GM23338 (cell line): ENCODE measurements around the gene RSRC1. TPM values are rescaled to one million over a fixed set of nuclear protein-coding genes. Genes with fewer than 3 reads are reported as not detected.
A peak's percentile ranks its signal among the peaks of the same experiment; 100 is the strongest.

ENCODE experiments used
- ATAC-seq: fragments of 200-7000 bp; cut with Tn5 transposase; 3 replicates; pipeline ENCODE4 v1.9.1; 2020
- DNase-seq: peaks from one replicate; pipeline ENCODE4 v3.0.0-alpha.2; 2015; ENCODE audit warnings: low spot score
- H2AFZ ChIP-seq: fragments of 200-600 bp; sonication (generic); 2 replicates; pipeline ENCODE4 v1.8.0; 2016; ENCODE audit warnings: antibody characterized with exemption, mild to moderate bottlenecking, moderate library complexity
- H3F3A ChIP-seq: fragments of 200-600 bp; sonication (generic); replicated peaks from 2 replicates; pipeline ENCODE4 v1.8.0; 2017; ENCODE audit warnings: antibody characterized with exemption, mixed run types, low read depth
- H3K27ac ChIP-seq: fragments of 200-600 bp; sonication (generic); 2 replicates; pipeline ENCODE4 v1.6.1; 2016; ENCODE audit warnings: low read depth
- H3K27me3 ChIP-seq: fragments of 200-600 bp; sonication (generic); 2 replicates; pipeline ENCODE4 v1.8.0; 2016; ENCODE audit warnings: mild to moderate bottlenecking, mixed run types, moderate library complexity; ENCODE audit not compliant: insufficient read depth
- H3K36me3 ChIP-seq: fragments of 200-600 bp; sonication (generic); 2 replicates; pipeline ENCODE4 v1.8.0; 2016; ENCODE audit warnings: mild to moderate bottlenecking; ENCODE audit not compliant: insufficient read depth
- H3K4me1 ChIP-seq: fragments of 200-600 bp; sonication (generic); 2 replicates; pipeline ENCODE4 v1.8.0; 2016; ENCODE audit warnings: mild to moderate bottlenecking, moderate library complexity; ENCODE audit not compliant: insufficient read depth
- H3K4me2 ChIP-seq: fragments of 200-600 bp; sonication (generic); 2 replicates; pipeline ENCODE4 v1.7.1; 2017; ENCODE audit warnings: mixed run types
- H3K4me3 ChIP-seq: fragments of 200-600 bp; sonication (generic); 2 replicates; pipeline ENCODE4 v1.6.1; 2016; ENCODE audit warnings: mixed run types
- H3K79me2 ChIP-seq: fragments of 200-600 bp; sonication (generic); replicated peaks from 2 replicates; pipeline ENCODE4 v1.8.0; 2017; ENCODE audit warnings: mild to moderate bottlenecking; ENCODE audit not compliant: insufficient read depth
- H3K9me2 ChIP-seq: fragments of 200-600 bp; sonication (generic); 2 replicates; pipeline ENCODE4 v1.8.0; 2017; ENCODE audit not compliant: insufficient read depth
- H4K20me1 ChIP-seq: fragments of 200-600 bp; sonication (generic); replicated peaks from 2 replicates; pipeline ENCODE4 v1.8.0; 2017; ENCODE audit warnings: mild to moderate bottlenecking; ENCODE audit not compliant: insufficient read depth
- H3K27ac Mint-ChIP-seq: 2 replicates; pipeline ENCODE4 v1.8.0; 2020; ENCODE audit warnings: inconsistent platforms, mild to moderate bottlenecking, moderate library complexity, mixed read lengths
- H3K27me3 Mint-ChIP-seq: 3 replicates; pipeline ENCODE4 v1.8.0; 2022; ENCODE audit warnings: low read depth, mild to moderate bottlenecking, moderate library complexity, mixed read lengths, inconsistent platforms; ENCODE audit not compliant: insufficient read depth, poor library complexity
- H3K36me3 Mint-ChIP-seq: 3 replicates; pipeline ENCODE4 v1.8.0; 2021; ENCODE audit warnings: low read depth, mild to moderate bottlenecking, inconsistent platforms, moderate library complexity, mixed read lengths
- H3K4me1 Mint-ChIP-seq: 3 replicates; pipeline ENCODE4 v1.8.0; 2020; ENCODE audit warnings: mild to moderate bottlenecking, inconsistent platforms, mixed read lengths
- H3K4me3 Mint-ChIP-seq: 3 replicates; pipeline ENCODE4 v1.8.0; 2021; ENCODE audit warnings: moderate library complexity, mild to moderate bottlenecking, inconsistent platforms, mixed read lengths
- H3K9me3 Mint-ChIP-seq: 3 replicates; pipeline ENCODE4 v1.8.0; 2020; ENCODE audit warnings: moderate library complexity, mild to moderate bottlenecking, inconsistent platforms, mixed read lengths
- CREB1 ChIP-seq: fragments of 250-450 bp; sonication (Bioruptor Pico); IDR thresholded peaks from 2 replicates; pipeline ENCODE4 v1.5.0; 2020; ENCODE audit warnings: low read depth, mild to moderate bottlenecking, moderate library complexity
- EZH2 ChIP-seq: fragments of 200-600 bp; sonication (generic); IDR thresholded peaks from one replicate; pipeline ENCODE4 v1.8.0; 2017; ENCODE audit warnings: antibody characterized with exemption, mild to moderate bottlenecking, low read depth; ENCODE audit not compliant: unreplicated experiment
- EZH2phosphoT487 ChIP-seq: fragments of 200-600 bp; sonication (generic); IDR thresholded peaks from one replicate; pipeline ENCODE4 v1.8.1; 2018; ENCODE audit warnings: antibody characterized with exemption; ENCODE audit not compliant: unreplicated experiment
- NANOG ChIP-seq: IDR thresholded peaks from 2 replicates; pipeline ENCODE4 v1.6.1; 2016; ENCODE audit warnings: antibody characterized with exemption, borderline replicate concordance
- polyA plus RNA-seq: library from polyadenylated mRNA; unstranded; fragments of >200 nt; fragmentation: Nextera tagmentation; extraction: Ambion mirVana; gene quantifications from 2 replicates; pipeline ENCODE4 v1.2.1, GENCODE V29; 2016
- total RNA-seq: library from RNA; depleted of rRNA; stranded (reverse); fragments of >200 nt; shearing (Covaris generic); gene quantifications from 2 replicates; pipeline ENCODE4 v1.2.3, GENCODE V29; 2014
- TF ChIP-seq, protein P1 (sequence below): IDR thresholded peaks from one replicate; pipeline ENCODE4 v1.6.1; 2018; ENCODE audit warnings: antibody characterized with exemption; ENCODE audit not compliant: unreplicated experiment
- TF ChIP-seq, protein P2 (sequence below), 2 experiments: fragments of 200-600 bp in 1 of 2; sonication (generic) in 1 of 2; conservative IDR thresholded peaks; 2 replicates each; pipeline versions ENCODE4 v1.5.1 to v1.6.1; 2016 to 2017; ENCODE audit warnings: antibody characterized with exemption in 2 of 2, low read depth in 2 of 2, mild to moderate bottlenecking in 2 of 2, moderate library complexity in 1 of 2

Gene RSRC1
- total and polyA plus RNA-seq, 2 experiments from 2014 or later = 32.5 to 76.8 TPM

DNA sequence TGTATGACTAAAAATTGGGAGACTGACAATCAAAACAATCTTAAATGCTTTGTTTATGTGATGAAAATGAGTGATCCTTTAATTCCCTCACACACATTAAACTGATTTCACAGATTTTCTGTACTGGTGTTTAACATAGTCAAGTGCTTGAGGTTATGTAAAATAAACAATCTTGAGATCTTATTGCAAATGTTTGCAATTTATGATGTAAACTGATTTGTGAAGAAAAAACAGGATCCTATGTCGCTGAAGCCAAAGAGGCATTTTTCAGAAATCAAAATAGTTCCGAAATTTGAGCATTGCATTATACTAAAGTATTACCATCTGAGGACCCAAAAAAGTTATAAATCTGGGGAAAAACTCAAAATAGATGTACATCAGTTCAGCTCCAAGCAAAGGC lies 16.4 kb upstream of the RSRC1 start:
- Mint-ChIP-seq H3K36me3 (no peaks in the 10 kb centered on the region), H3K27me3 (peaks cover 54% of the 10 kb centered on the region), H3K27ac (no peak overlapping the region), H3K4me1 (peaks cover 22% of the 10 kb centered on the region; the same call in 2 of the 3 replicates), H3K9me3 (peaks cover 3% of the 10 kb centered on the region; the same call in 2 of the 3 replicates), H3K4me3 (peak overlapping the region; percentile 72; the same call in 2 of the 3 replicates)
- Histone ChIP-seq H4K20me1 (peaks cover 10% of the 10 kb centered on the region; the same call in 1 of the 2 replicates), H3F3A (peaks cover 5% of the 10 kb centered on the region; the same call in 1 of the 2 replicates), H3K4me3 (peak overlapping the region; percentile 71), H3K27me3 (peaks cover 65% of the 10 kb centered on the region), H3K4me2 (peak overlapping the region; percentile 88), H2AFZ (no peak overlapping the region), H3K36me3 (no peaks in the 10 kb centered on the region), H3K27ac (no peak overlapping the region), H3K9me2 (no peaks in the 10 kb centered on the region), H3K79me2 (no peaks in the 10 kb centered on the region), H3K4me1 (peaks cover 34% of the 10 kb centered on the region)
- DNase-seq (no peak), ATAC-seq (no peak)
- TF ChIP-seq EZH2 = peak; percentile 9
- TF ChIP-seq, protein P1, sequence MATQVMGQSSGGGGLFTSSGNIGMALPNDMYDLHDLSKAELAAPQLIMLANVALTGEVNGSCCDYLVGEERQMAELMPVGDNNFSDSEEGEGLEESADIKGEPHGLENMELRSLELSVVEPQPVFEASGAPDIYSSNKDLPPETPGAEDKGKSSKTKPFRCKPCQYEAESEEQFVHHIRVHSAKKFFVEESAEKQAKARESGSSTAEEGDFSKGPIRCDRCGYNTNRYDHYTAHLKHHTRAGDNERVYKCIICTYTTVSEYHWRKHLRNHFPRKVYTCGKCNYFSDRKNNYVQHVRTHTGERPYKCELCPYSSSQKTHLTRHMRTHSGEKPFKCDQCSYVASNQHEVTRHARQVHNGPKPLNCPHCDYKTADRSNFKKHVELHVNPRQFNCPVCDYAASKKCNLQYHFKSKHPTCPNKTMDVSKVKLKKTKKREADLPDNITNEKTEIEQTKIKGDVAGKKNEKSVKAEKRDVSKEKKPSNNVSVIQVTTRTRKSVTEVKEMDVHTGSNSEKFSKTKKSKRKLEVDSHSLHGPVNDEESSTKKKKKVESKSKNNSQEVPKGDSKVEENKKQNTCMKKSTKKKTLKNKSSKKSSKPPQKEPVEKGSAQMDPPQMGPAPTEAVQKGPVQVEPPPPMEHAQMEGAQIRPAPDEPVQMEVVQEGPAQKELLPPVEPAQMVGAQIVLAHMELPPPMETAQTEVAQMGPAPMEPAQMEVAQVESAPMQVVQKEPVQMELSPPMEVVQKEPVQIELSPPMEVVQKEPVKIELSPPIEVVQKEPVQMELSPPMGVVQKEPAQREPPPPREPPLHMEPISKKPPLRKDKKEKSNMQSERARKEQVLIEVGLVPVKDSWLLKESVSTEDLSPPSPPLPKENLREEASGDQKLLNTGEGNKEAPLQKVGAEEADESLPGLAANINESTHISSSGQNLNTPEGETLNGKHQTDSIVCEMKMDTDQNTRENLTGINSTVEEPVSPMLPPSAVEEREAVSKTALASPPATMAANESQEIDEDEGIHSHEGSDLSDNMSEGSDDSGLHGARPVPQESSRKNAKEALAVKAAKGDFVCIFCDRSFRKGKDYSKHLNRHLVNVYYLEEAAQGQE = no peak

DNA sequence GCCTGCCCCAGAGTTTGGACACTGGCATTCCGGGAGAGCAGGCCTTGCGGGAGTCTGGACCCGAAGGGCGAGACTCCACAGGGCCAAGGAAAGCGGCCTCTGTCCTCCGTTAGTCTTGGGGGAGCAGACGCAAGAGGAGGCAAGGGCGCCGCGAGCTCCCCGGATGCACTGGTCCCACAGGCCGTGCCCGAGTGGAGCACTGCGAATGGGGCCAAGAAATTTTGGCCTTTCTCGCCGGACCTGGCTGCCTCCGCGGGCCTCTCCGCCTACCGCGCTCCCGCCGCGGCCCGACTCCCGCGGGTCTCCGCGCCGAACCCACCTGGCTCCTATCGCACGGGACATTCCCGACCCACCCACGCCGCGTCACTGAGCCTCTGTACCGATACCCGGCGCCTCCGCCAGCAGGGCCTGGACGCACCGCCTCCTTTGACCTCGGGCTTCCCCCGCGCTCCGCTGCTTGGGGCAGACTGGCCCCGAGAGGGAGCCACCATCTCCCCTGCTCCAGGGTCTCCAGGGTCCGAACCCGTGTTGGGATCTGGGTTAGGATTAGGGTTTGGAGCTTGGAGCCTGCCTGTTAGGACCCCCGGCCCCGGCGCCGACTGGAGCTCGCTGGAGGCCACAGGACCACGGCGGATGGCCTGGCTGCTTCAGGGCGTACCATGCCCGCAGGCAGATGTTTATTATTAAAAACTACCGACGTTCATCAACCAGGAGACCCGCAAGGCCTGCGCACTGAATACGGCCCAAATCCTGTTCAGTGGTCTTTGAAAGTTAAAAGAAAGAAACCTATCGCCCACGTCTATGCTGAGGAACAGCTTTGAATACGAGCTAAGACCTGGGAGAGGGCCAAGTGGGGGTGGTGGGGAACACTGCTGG lies 15.4 kb upstream of the RSRC1 start:
- Mint-ChIP-seq H3K36me3 (no peaks in the 10 kb centered on the region), H3K4me1 (peaks cover 29% of the 10 kb centered on the region; the same call in 2 of the 3 replicates), H3K4me3 (peak overlapping the region; percentile 72), H3K9me3 (peaks cover 3% of the 10 kb centered on the region; the same call in 2 of the 3 replicates), H3K27me3 (peaks cover 63% of the 10 kb centered on the region), H3K27ac (no peak overlapping the region)
- H3K27me3 ChIP-seq = peaks cover 75% of the 10 kb centered on the region
- H2AFZ ChIP-seq = peak overlapping the region; percentile 92
- ATAC-seq = peak; percentile 72
- H3K36me3 ChIP-seq = no peaks in the 10 kb centered on the region
- DNase-seq = peak; percentile 78
- no peak overlapping the region for H3K27ac ChIP-seq
- H3F3A ChIP-seq = peaks cover 9% of the 10 kb centered on the region; the same call in 1 of the 2 replicates
- H3K4me1 ChIP-seq = peaks cover 43% of the 10 kb centered on the region
- H3K4me2 ChIP-seq = peak overlapping the region; percentile 88
- peaks cover 10% of the 10 kb centered on the region; the same call in 1 of the 2 replicates for H4K20me1 ChIP-seq
- TF ChIP-seq EZH2 = peak; percentile 94
- no peak for TF ChIP-seq NANOG
- TF ChIP-seq CREB1 (CRISPR knock-in tag) = no peak
- peak; percentile 56 for TF ChIP-seq EZH2phosphoT487
- TF ChIP-seq, protein P2, sequence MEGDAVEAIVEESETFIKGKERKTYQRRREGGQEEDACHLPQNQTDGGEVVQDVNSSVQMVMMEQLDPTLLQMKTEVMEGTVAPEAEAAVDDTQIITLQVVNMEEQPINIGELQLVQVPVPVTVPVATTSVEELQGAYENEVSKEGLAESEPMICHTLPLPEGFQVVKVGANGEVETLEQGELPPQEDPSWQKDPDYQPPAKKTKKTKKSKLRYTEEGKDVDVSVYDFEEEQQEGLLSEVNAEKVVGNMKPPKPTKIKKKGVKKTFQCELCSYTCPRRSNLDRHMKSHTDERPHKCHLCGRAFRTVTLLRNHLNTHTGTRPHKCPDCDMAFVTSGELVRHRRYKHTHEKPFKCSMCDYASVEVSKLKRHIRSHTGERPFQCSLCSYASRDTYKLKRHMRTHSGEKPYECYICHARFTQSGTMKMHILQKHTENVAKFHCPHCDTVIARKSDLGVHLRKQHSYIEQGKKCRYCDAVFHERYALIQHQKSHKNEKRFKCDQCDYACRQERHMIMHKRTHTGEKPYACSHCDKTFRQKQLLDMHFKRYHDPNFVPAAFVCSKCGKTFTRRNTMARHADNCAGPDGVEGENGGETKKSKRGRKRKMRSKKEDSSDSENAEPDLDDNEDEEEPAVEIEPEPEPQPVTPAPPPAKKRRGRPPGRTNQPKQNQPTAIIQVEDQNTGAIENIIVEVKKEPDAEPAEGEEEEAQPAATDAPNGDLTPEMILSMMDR (conservative IDR thresholded peaks at IDR 0.05; ENCODE audit: low read depth in 2 of 2) = peak in 1 of 2 experiments; percentile 52; a peak in 3 of 4 replicates
- no peaks in the 10 kb centered on the region for H3K79me2 ChIP-seq
- H3K4me3 ChIP-seq = peak overlapping the region; percentile 71
- no peaks in the 10 kb centered on the region for H3K9me2 ChIP-seq
